Amniotic epithelial cell (primary cell): ENCODE measurements around the gene PARS2.

ENCODE experiments used
- DNase-seq: peaks from one replicate; pipeline ENCODE4 v3.0.0-alpha.2; 2010; ENCODE audit warnings: low read depth

PARS2 gene

DNA sequence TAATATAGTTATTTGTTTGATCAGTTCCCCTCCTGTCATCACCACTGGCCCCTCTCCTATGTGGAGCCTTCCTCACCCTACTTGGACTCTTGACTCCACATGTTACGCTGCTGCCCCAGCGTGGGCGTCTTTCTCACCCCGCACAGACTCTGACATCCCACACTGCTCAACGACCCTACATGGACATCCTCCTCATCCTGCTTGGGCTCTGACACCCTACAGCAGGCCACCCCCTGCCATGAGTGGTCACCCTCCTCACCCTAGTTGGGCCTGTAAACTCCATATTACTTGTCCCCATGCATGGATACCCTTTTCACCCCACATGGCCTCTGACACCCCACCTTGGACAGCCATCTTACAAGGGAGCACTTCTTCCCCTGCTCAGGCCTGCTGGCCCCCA, 27.6 kb downstream of the PARS2 start:
- DNase-seq: no peak

DNA sequence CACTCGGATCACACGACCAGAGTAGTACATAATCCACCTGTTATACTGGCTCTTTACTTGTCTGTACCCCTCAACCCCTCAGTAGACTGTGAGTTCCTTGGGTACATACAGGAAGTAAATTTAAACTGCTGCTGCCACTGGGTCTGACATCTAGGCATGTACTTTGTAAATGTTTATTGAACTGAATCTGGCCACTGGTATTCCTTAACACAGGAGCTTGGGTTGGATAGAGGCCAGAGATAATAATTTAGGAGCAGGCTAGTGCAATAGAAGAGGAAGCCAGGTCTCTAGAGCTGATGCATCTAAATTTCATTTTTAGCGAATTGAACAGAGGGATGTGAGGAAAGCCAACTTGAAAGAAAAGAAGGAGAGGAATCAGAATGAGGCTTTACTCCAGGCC, 36.3 kb downstream of the PARS2 start:
- DNase-seq: no peak

DNA sequence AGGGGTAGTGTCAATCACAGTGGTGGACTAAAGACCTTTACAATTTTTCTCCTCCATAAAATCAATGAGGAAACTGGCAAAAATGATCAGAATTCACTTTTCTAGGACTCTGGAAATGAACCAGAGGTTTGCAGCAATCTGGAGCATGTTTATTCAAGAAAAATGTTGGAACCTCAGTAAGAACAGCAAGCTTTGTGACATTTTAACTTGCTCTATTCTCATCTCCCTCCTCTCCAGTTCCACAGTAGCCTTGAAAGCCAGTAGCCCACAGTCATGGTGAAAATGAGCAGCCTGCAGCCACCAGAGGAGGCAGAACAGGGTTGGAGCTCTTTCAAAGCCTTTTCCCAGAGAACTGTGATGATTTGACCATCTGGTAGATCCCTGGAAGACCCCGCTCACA, 39.6 kb downstream of the PARS2 start:
- DNase-seq: no peak

DNA sequence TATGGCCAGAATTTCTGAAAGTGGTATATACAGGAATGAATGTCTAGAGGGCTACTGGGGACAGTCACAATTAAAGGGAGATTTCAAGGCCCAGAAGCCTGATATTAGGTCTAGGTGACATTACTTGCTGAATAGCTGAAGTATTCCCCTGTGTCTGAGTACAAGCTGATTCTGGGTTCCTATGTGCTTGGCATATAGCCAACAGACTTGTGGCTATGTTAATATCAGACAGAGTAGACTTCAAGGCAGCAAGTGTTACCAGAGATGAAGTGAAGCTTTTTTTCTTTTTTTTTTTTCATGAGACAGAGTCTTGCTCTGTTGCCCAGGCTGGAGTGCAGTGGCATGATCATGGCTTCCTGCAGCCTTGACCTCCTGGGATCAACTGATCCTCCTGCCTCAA, 40.3 kb downstream of the PARS2 start:
- no peak for DNase-seq

DNA sequence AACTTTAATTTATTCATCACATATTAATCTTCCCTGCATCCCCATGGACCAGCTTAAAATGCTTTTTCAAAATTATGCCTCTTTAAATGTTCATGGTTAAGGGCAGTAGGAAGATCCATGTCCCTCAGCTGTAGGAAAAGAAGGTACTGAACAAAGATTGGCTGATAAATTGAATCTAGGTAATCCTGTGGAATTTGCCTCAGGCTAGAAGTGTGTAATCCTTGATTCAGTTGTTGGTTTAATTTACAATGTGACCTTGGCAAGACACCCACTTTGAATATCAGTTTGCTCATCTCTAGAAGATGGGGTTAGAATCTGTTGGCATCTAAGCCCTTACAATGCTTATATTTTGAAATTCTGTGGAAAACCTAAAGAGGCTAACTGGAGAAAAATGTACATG, 42.6 kb downstream of the PARS2 start:
- DNase-seq: no peak

DNA sequence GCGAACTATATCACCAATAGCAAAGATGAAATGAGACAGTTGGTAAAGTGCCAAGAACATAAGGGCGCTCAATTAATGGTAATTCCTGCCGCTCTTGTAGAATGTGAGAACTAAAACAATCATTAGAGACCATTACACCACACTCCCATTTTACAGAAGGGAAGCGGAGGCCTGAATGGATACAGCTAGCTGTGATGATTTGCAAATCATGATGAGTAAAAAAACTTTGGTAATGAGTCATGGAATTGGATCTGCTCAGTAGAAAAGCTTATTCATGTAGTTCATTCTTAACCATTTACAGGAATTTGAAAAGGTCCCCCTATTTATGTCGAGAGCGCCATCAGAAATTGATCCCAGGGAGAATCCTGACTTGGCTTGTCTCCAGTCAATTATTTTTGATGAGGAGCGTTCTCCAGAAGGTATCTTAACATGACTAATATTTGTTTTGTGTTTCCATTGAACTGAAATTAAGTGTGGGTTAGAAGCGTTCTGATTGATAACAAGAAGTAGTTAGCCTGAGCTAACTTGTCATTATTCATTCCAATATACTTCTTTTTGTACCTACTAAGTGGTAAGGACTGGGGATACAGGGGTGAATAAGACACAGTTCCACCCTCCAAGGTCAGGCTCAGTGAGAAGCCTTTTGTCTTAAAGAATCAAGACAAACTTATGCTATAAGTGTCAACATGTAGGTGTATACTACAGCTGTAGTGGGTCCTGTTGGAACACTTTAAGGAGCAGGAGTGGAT, 47.9 kb downstream of the PARS2 start:
- peak; percentile 63 for DNase-seq

DNA sequence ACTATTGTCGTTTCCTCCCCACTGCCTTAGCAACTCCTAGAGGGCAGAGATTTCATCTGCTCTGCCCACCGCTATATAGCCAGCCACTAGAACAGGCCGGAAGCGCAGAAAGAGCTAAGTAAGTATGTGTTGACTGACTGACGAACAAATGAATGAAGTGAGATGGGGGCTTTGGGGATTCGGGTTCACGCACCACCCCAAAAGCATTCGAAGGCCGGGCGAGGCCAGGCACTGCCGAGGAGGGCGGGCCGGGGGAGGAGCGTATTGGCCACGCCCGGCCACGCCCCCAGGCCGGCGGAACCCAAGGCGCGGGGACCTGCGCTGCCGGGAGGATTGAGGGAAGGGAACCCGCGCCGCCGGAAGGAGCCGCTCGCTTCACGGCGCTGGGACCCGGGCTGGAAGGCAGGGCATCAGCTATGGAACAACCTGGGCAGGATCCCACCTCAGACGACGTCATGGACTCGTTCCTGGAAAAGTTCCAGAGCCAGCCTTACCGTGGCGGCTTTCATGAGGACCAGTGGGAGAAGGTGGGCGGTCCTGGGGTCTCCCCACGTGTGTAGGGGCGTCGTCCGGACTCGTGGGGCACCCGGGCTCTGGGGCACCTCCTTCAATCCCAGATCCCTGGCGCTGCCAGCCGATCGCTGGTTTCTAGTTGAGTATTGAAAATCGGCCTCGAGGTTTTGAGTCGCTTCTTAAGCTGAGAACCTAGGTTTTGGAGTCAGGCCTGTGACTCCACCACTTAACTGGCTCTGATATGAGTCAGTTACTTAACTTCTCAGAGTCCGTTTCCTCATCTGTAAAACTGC, 48.6 kb downstream of the PARS2 start, which contains the start of gene TTC4:
Gene TTC4, plus strand, starts transcription at position 369 of the 806 bp plus-strand sequence. Its CDS starts 48 bp downstream, at position 417.
- DNase-seq: peak; percentile 66

DNA sequence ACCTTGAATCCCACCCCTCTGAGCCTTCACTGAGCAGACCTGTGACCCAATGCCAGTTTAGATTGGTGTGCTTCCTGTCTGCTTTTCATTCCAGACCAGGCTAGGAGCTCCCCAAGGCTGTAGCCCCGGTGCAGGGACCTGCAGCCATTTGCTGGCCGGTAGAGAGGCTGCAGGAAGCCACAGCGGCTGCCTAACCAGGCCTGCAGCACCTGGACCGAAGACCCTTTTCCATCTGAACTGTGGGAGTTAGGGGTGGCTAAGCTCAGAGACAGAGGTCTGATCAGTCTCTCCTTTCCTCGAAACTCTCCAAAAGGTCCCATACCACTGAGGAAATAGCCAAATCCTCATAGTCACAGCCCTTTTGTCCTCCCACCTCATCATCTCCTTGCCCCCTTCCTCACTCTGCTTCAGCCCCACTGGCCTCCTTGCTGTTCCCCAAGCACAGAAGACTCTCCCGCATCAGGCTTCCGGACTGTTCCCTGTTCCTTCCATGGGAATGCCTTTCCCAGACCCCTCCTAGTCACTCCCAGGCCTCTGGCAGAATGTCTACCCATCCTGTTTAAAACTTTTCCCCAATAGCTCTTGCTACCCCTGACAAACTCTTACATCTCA, 49.3 kb downstream of the PARS2 start:
- no peak for DNase-seq

DNA sequence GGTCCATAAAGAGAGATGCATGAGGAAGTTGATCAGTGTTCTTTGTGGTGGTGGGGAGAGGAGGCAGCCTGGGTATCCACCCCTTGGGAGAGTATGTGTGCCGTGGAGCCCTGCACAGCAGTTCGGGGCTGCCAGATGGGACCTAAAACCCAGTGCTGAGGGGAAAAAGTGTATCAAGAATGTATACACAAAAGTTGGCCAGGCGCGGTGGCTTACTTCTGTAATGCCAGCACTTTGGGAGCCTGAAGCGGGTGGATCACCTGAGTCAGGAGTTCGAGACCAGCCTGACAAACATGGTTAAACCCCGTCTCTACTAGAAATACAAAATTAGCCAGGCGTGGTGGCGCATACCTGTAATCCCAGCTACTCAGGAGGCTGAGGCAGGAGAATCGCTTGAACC, 52.8 kb downstream of the PARS2 start:
- no peak for DNase-seq

DNA sequence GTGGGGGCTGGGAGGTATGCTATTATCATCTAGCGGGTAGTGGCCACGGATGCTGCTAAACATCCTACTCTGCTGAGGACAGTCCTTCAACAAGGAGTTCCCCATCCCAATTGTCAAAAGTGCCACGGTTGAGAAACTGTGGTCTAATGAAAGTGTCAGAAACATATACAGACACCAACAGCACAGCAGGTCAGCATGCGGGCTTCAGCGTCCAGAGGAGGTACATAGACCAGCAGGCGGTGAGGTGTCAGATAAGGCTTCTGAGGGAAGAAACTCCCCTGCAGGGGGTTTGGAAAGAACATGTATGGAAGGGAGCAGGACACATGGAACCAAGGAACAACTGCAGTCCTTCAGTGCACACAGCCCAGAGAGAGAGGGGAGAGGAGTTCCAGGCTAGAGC, 53.5 kb downstream of the PARS2 start:
- no peak for DNase-seq

DNA sequence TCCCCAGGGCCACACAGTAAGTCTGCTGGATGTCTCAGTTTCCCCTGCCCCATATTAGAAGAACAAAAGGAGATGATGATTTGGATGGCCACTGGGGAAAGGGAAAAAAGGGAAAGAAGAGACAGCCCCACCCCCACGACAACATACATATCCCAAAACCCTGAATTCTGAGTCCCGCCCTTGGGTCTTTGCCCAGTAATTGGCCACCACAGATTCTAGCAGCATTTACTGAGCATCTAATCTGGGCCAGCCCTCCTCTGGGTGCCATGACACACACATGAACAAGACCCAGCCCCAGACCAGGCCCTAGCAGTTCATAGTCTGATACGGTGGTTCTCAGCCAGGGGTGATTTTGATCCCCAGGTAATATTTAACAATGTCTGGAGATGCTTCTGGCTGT, 53.9 kb downstream of the PARS2 start:
- no peak for DNase-seq

DNA sequence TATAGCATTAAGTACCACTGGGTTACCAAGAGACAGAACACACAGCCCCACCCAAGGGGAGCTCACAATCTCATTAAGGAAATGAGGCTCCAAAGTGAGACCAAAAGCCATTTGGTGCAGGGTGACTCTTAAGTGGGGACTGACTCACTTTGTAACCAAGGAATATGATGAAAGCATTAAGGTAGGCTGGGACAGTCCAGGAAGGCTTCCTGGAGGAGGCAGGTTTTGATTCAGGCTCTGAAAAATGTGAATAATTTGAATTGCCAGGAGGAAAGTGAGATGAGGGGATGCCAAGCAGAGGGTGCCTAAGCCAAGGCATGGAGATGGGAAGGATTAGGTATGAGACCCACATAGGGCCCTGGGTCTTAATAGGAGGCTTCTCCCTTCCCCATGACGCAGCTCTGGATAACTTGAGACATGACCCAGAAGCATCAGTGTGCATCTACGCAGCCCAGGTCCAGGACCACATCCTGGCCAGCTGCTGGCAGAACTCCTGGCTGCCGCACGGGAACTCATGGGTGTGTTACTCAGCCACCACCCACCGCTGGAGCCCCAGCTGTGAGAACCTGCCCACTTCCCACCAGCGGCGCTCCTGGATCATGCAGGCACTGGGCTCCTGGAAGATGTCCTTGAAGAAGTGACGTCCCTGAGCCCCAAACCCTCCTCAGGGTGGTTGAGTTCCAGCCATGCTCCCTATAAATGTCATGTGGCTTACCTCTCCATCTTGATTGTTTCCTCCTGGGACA, 54.6 kb downstream of the PARS2 start:
- DNase-seq: no peak

DNA sequence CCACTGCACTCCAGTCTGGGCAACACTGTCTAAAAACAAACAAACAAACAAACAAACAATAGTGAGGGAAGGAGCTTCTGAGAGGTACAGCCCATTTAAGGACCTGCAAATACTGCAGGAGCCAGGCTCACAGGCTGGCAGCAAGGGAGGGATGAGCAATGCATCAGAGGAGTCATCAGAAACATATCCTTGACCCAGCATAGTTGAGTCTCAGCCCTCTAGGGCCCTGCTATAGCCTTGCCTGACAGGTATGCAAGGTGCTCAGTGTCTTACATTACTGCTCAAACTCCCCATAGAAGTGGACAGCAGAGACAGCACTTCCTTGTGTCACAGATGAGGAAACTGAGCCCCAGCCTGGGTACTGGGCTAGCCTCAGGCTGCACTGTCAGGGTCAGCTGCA, 55.9 kb downstream of the PARS2 start:
- no peak for DNase-seq
